Subcutaneous adipose tissue (tissue), 4 donors: ENCODE measurements around the gene MFRP. TPM values are rescaled to one million over a fixed set of nuclear protein-coding genes. Genes with fewer than 3 reads are reported as not detected.

ENCODE experiments used
- CTCF ChIP-seq: fragments of 450-650 bp; IDR thresholded peaks from one replicate; pipeline ENCODE4 v1.5.1; 2016; ENCODE audit warnings: low read depth, mild to moderate bottlenecking, control low read depth, antibody characterized with exemption, moderate library complexity
- total RNA-seq, 4 donors: library from RNA; depleted of rRNA; stranded (reverse); fragments of >200 nt; gene quantifications; one replicate each; pipeline ENCODE4 v1.1.0, GENCODE V29; 2016

MFRP gene
- not detected for total RNA-seq

- TF ChIP-seq CTCF: no peak
These were observed at the start of gene MFRP for GRCh38 chr11:119346605-119347004. Gene MFRP (minus strand): TSS chr11:119346705. CDS start chr11:119346513, 192 bp downstream.

GRCh38 chr11:119391275-119391674 is 44.8 kb upstream of the MFRP start:
- no peak for TF ChIP-seq CTCF

GRCh38 chr11:119389611-119390254 is 43.2 kb upstream of the MFRP start:
- no peak for TF ChIP-seq CTCF

- no peak for TF ChIP-seq CTCF
These were observed 41.6 kb upstream of the MFRP start for GRCh38 chr11:119388103-119388502.

- no peak for TF ChIP-seq CTCF
These were observed 37.8 kb upstream of the MFRP start for GRCh38 chr11:119384332-119384731.

GRCh38 chr11:119382101-119382500 is 35.6 kb upstream of the MFRP start:
- no peak for TF ChIP-seq CTCF

GRCh38 chr11:119381181-119381988 is 34.9 kb upstream of the MFRP start, which contains the start of gene USP2:
Gene USP2 (minus strand): TSS chr11:119381690. CDS start chr11:119373480, 8,210 bp downstream.
- no peak for TF ChIP-seq CTCF
